ENCODE data around the gene GANAB. TPM values are rescaled to one million over a fixed set of nuclear protein-coding genes. Genes with fewer than 3 reads are reported as not detected.
"Not testable (repeated sequence)": the region's sequence is repeated elsewhere in the genome, so short reads cannot be mapped to it uniquely, and the experiment has no call there.

Gene GANAB
- total RNA-seq (2014; rRNA removed; shearing (Covaris generic)): 307 and 312 TPM in 2 replicates
- 224 and 225 TPM in 2 replicates for polyA plus RNA-seq (2016; fragmentation: Nextera tagmentation; extraction: Ambion mirVana)

- no peaks in the 10 kb centered on the region for H3K9me2 ChIP-seq (ENCODE audit: insufficient read depth)
- H3F3A ChIP-seq (ENCODE audit: insufficient read depth): peaks cover 10% of the 10 kb centered on the region; the same call in 1 of the 2 replicates
- DNase-seq: peak; percentile 100
- TF ChIP-seq EZH2phosphoT487 (IDR thresholded peaks at IDR 0.05; ENCODE audit: insufficient read depth, low read depth) (no peak), EZH2 (IDR thresholded peaks at IDR 0.05; ENCODE audit: insufficient read depth, poor library complexity, severe bottlenecking) (no peak)
- H3K4me3 ChIP-seq: peak within 1 kb of the TSS; percentile 87
- H3K4me2 ChIP-seq (ENCODE audit: unreplicated experiment): peak within 1 kb of the TSS; percentile 90
- peaks cover 76% of the 10 kb centered on the region for H3K79me2 ChIP-seq (ENCODE audit: insufficient read depth)
- H3K9ac ChIP-seq: peak within 1 kb of the TSS; percentile 98
- H3K27me3 ChIP-seq (replicated peaks; ENCODE audit: insufficient read depth): no peaks in the 10 kb centered on the region
- peaks cover 7% of the 10 kb centered on the region for H3K36me3 ChIP-seq (ENCODE audit: low read depth)
- H3K9me3 ChIP-seq (ENCODE audit: low read depth): no peaks in the 10 kb centered on the region
- H2AFZ ChIP-seq: peak within 1 kb of the TSS; percentile 59
- peaks cover 14% of the 10 kb centered on the region for H3K4me1 ChIP-seq (ENCODE audit: insufficient read depth)
- WGBS, 2 experiments (ENCODE audit: low coverage in 1 of 2, low lambda C conversion rate in 2 of 2, missing lambda C conversion rate in 2 of 2): 1% methylated on average over 67 to 71 of the region's 73 CpGs
- H3K27ac ChIP-seq: peak within 1 kb of the TSS; percentile 91
- H4K20me1 ChIP-seq (ENCODE audit: insufficient read depth): no peaks in the 10 kb centered on the region
- in situ Hi-C loops (cut with MboI): no loop called here
Measured at GRCh38 chr11:62645946-62646824, at the start of gene GANAB. GANAB (minus strand) TSS chr11:62646613; CDS start chr11:62646599, 14 bp downstream.

GRCh38 chr11:62694455-62695167 lies 48.2 kb upstream of the GANAB start:
- Histone ChIP-seq H3K27ac (peak overlapping the region; percentile 32), H3K4me3 (no peak overlapping the region), H2AFZ (no peak overlapping the region), H3F3A (ENCODE audit: insufficient read depth) (peaks cover 19% of the 10 kb centered on the region; the same call in 1 of the 2 replicates), H3K9me3 (ENCODE audit: low read depth) (no peaks in the 10 kb centered on the region), H3K9ac (no peak overlapping the region; the same call in 1 of the 2 replicates), H3K4me2 (ENCODE audit: unreplicated experiment) (no peak overlapping the region), H3K4me1 (ENCODE audit: insufficient read depth) (peaks cover 17% of the 10 kb centered on the region), H4K20me1 (ENCODE audit: insufficient read depth) (no peaks in the 10 kb centered on the region), H3K36me3 (ENCODE audit: low read depth) (peaks cover 8% of the 10 kb centered on the region; the same call in 1 of the 2 replicates), H3K9me2 (ENCODE audit: insufficient read depth) (no peaks in the 10 kb centered on the region), H3K79me2 (ENCODE audit: insufficient read depth) (no peaks in the 10 kb centered on the region), H3K27me3 (replicated peaks; ENCODE audit: insufficient read depth) (no peaks in the 10 kb centered on the region)
- WGBS, 2 experiments (ENCODE audit: low coverage in 1 of 2, low lambda C conversion rate in 2 of 2, missing lambda C conversion rate in 2 of 2): 42 to 47% methylated on average over 14 of the region's 14 CpGs
- in situ Hi-C loops (cut with MboI): loop anchor here (25.0 kb wide), 1 partner anchor 307 kb away; no protein-coding TSS in a partner anchor
- TF ChIP-seq EZH2 (IDR thresholded peaks at IDR 0.05; ENCODE audit: insufficient read depth, poor library complexity, severe bottlenecking) (no peak), EZH2phosphoT487 (IDR thresholded peaks at IDR 0.05; ENCODE audit: insufficient read depth, low read depth) (no peak)
- peak; percentile 89 for DNase-seq

- H3K4me3 ChIP-seq; H3K9me2 ChIP-seq (ENCODE audit: insufficient read depth); H3K36me3 ChIP-seq (ENCODE audit: low read depth); H2AFZ ChIP-seq; H3K27me3 ChIP-seq (replicated peaks; ENCODE audit: insufficient read depth); H4K20me1 ChIP-seq (ENCODE audit: insufficient read depth); H3K9me3 ChIP-seq (ENCODE audit: low read depth); H3K4me2 ChIP-seq (ENCODE audit: unreplicated experiment); H3K9ac ChIP-seq; H3K79me2 ChIP-seq (ENCODE audit: insufficient read depth); DNase-seq; H3K27ac ChIP-seq: not testable (repeated sequence)
- peaks cover 23% of the 10 kb centered on the region; the same call in 1 of the 2 replicates for H3F3A ChIP-seq (ENCODE audit: insufficient read depth)
- 90 to 100% methylated on average over 1 to 4 of the region's 4 CpGs for WGBS, 2 experiments (ENCODE audit: low coverage in 1 of 2, low lambda C conversion rate in 2 of 2, missing lambda C conversion rate in 2 of 2)
- peaks cover 26% of the 10 kb centered on the region for H3K4me1 ChIP-seq (ENCODE audit: insufficient read depth)
- in situ Hi-C loops (cut with MboI): loop anchor here (25.0 kb wide), 1 partner anchor 306 kb away; no protein-coding TSS in a partner anchor
Measured at GRCh38 chr11:62693624-62694023, 47.2 kb upstream of the GANAB start.

GRCh38 chr11:62689421-62690183 lies 43.2 kb upstream of the GANAB start, which contains the start of gene LRRN4CL:
LRRN4CL (minus strand) TSS chr11:62689530; CDS start chr11:62688508, 1,022 bp downstream.
- Histone ChIP-seq H3F3A (ENCODE audit: insufficient read depth) (peaks cover 23% of the 10 kb centered on the region; the same call in 1 of the 2 replicates), H3K79me2 (ENCODE audit: insufficient read depth) (no peaks in the 10 kb centered on the region), H3K9me3 (ENCODE audit: low read depth) (no peaks in the 10 kb centered on the region), H3K36me3 (ENCODE audit: low read depth) (peaks cover 8% of the 10 kb centered on the region; the same call in 1 of the 2 replicates), H3K27me3 (replicated peaks; ENCODE audit: insufficient read depth) (no peaks in the 10 kb centered on the region), H3K4me1 (ENCODE audit: insufficient read depth) (peaks cover 26% of the 10 kb centered on the region), H3K27ac (peak within 1 kb of the TSS; percentile 68), H3K9me2 (ENCODE audit: insufficient read depth) (no peaks in the 10 kb centered on the region), H4K20me1 (ENCODE audit: insufficient read depth) (no peaks in the 10 kb centered on the region), H3K9ac (peak within 1 kb of the TSS; percentile 65), H3K4me3 (peak within 1 kb of the TSS; percentile 57), H2AFZ (peak within 1 kb of the TSS; percentile 60), H3K4me2 (ENCODE audit: unreplicated experiment) (peak within 1 kb of the TSS; percentile 65)
- WGBS, 2 experiments (ENCODE audit: low coverage in 1 of 2, low lambda C conversion rate in 2 of 2, missing lambda C conversion rate in 2 of 2): 1 to 3% methylated on average over 11 of the region's 11 CpGs
- peak; percentile 94 for DNase-seq
- in situ Hi-C loops (cut with MboI): loop anchor here (25.0 kb wide), 1 partner anchor 302 kb away; no protein-coding TSS in a partner anchor
- TF ChIP-seq EZH2phosphoT487 (IDR thresholded peaks at IDR 0.05; ENCODE audit: insufficient read depth, low read depth): no peak
- no peak for TF ChIP-seq EZH2 (IDR thresholded peaks at IDR 0.05; ENCODE audit: insufficient read depth, poor library complexity, severe bottlenecking)
